NCI-H2107 treated with DMSO at 0.1 percent for 48 hours (cell line): ENCODE measurements around the gene ANK3.

ENCODE experiments used
- DNase-seq: peaks from one replicate; lab custom pipeline; 2025; ENCODE audit not compliant: unreplicated experiment; lab: John Stamatoyannopoulos, UW

The ANK3 gene

GRCh38 chr10:60414111-60414510 lies 24.4 kb upstream of the ANK3 start:
- no peak for DNase-seq

- DNase-seq = no peak
Observed at GRCh38 chr10:60413306-60414012, 23.8 kb upstream of the ANK3 start.

GRCh38 chr10:60410970-60411369 lies 21.3 kb upstream of the ANK3 start:
- no peak for DNase-seq

GRCh38 chr10:60409202-60409601 lies 19.5 kb upstream of the ANK3 start:
- DNase-seq = no peak

GRCh38 chr10:60406182-60406581 lies 16.5 kb upstream of the ANK3 start:
- no peak for DNase-seq

GRCh38 chr10:60405172-60405571 lies 15.5 kb upstream of the ANK3 start:
- DNase-seq = no peak

- DNase-seq = no peak
Observed at GRCh38 chr10:60403168-60403873, 13.6 kb upstream of the ANK3 start.

- DNase-seq = no peak
Observed at GRCh38 chr10:60400366-60400765, 10.7 kb upstream of the ANK3 start.

GRCh38 chr10:60399328-60399727 lies 9.7 kb upstream of the ANK3 start:
- no peak for DNase-seq

GRCh38 chr10:60397792-60398191 lies 8.1 kb upstream of the ANK3 start:
- DNase-seq = no peak

- DNase-seq = no peak
Observed at GRCh38 chr10:60396766-60397165, 7.1 kb upstream of the ANK3 start.

- no peak for DNase-seq
Observed at GRCh38 chr10:60395711-60396110, 6.0 kb upstream of the ANK3 start.

- DNase-seq = no peak
Observed at GRCh38 chr10:60394446-60394845, 4.8 kb upstream of the ANK3 start.

- no peak for DNase-seq
Observed at GRCh38 chr10:60390224-60390626, 550 bp upstream of the ANK3 start.

GRCh38 chr10:60388709-60389301 lies 870 bp downstream of the ANK3 start:
- no peak for DNase-seq

GRCh38 chr10:60388116-60388625 lies 1.5 kb downstream of the ANK3 start:
- no peak for DNase-seq

- peak; percentile 32 for DNase-seq
Observed at GRCh38 chr10:60387531-60387930, 2.1 kb downstream of the ANK3 start.

GRCh38 chr10:60385399-60385738 lies 4.3 kb downstream of the ANK3 start:
- no peak for DNase-seq

- no peak for DNase-seq
Observed at GRCh38 chr10:60384708-60385398, 4.8 kb downstream of the ANK3 start.

GRCh38 chr10:60384011-60384410 lies 5.7 kb downstream of the ANK3 start:
- no peak for DNase-seq

GRCh38 chr10:60382946-60383681 lies 6.6 kb downstream of the ANK3 start:
- DNase-seq = no peak
